SJSA1 (cell line): ENCODE results near the gene DNAI2. TPM values are rescaled to one million over a fixed set of nuclear protein-coding genes. Genes with fewer than 3 reads are reported as not detected.

ENCODE experiments used
- DNase-seq, 2 experiments: peaks; one replicate each; pipeline ENCODE4 v3.0.0-alpha.2; 2015 to 2020; ENCODE audit warnings: low spot score in 2 of 2, low read depth in 1 of 2
- H3K27ac ChIP-seq: fragments of 250-450 bp; sonication (Bioruptor Pico); 2 replicates; pipeline ENCODE4 v1.5.1; 2020; ENCODE audit warnings: mild to moderate bottlenecking, moderate library complexity
- H3K27me3 ChIP-seq: fragments of 250-450 bp; sonication (Bioruptor Pico); replicated peaks from 2 replicates; pipeline ENCODE4 v1.5.1; 2020; ENCODE audit warnings: mild to moderate bottlenecking, moderate library complexity
- H3K36me3 ChIP-seq: fragments of 250-450 bp; sonication (Bioruptor Pico); 2 replicates; pipeline ENCODE4 v1.5.1; 2020; ENCODE audit warnings: mild to moderate bottlenecking
- H3K4me1 ChIP-seq: fragments of 250-450 bp; sonication (Bioruptor Pico); replicated peaks from 2 replicates; pipeline ENCODE4 v1.6.1; 2021; ENCODE audit warnings: mild to moderate bottlenecking
- H3K4me3 ChIP-seq: fragments of 250-450 bp; sonication (Bioruptor Pico); 2 replicates; pipeline ENCODE4 v1.5.1; 2020; ENCODE audit warnings: mild to moderate bottlenecking
- H3K9me3 ChIP-seq: fragments of 250-450 bp; sonication (Bioruptor Pico); replicated peaks from 2 replicates; pipeline ENCODE4 v1.5.1; 2020; ENCODE audit warnings: mild to moderate bottlenecking
- total RNA-seq: library from RNA; depleted of rRNA; stranded (reverse); fragments of >200 nt; shearing (Covaris generic); gene quantifications from 2 replicates; pipeline ENCODE4 v1.2.3, GENCODE V29; 2014

The DNAI2 gene
- total RNA-seq, 1 experiment from 2014 or later, result not detected

DNA sequence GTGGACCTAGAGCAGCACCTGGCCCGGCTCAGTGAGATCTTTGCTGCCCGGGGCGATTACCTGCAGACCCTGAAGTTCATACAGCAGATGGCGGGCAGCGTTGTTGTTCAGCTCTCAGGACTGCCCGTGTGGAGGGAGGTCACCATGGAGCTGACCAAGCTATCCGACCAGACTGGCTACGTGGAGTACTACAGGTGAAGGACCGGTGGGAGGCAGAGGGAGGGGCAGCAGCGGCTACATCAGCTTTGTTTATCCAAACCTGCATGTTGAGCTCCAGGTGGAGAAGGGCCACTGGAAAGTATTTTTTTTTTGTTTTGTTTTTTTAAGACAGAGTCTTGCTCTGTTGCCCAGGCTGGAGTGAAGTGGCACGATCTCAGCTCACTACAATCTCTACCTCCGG, 36.7 kb upstream of the DNAI2 start:
- Histone ChIP-seq H3K4me3 (no peak overlapping the region), H3K4me1 (no peaks in the 10 kb centered on the region), H3K27me3 (peaks cover 64% of the 10 kb centered on the region), H3K9me3 (no peaks in the 10 kb centered on the region), H3K36me3 (no peaks in the 10 kb centered on the region), H3K27ac (no peak overlapping the region)
- no peak for DNase-seq

DNA sequence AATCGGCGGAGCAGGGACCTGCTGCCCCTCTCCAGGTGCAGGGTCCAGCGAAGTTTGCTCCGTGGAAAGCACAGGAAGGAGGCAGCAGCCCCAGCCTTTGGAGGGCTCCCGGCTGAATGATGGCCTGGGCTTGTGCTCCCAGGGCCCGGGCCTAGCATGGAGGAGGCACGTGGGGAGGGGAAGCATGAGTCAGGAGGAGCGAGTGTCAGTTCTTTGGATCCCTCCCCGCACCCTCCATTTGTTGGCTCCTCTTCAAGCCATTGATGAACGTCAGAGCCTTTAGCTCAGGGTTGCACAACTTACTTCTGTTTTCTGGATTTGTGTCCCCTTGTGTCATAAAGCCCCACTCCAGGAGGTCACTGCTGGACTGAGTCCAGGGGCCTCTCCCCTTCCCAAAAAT, 34.9 kb upstream of the DNAI2 start:
- H3K36me3 ChIP-seq, result no peaks in the 10 kb centered on the region
- H3K27me3 ChIP-seq, result peaks cover 51% of the 10 kb centered on the region
- no peaks in the 10 kb centered on the region for H3K4me1 ChIP-seq
- DNase-seq, result no peak
- H3K4me3 ChIP-seq, result no peak overlapping the region
- H3K9me3 ChIP-seq, result no peaks in the 10 kb centered on the region
- no peak overlapping the region for H3K27ac ChIP-seq

DNA sequence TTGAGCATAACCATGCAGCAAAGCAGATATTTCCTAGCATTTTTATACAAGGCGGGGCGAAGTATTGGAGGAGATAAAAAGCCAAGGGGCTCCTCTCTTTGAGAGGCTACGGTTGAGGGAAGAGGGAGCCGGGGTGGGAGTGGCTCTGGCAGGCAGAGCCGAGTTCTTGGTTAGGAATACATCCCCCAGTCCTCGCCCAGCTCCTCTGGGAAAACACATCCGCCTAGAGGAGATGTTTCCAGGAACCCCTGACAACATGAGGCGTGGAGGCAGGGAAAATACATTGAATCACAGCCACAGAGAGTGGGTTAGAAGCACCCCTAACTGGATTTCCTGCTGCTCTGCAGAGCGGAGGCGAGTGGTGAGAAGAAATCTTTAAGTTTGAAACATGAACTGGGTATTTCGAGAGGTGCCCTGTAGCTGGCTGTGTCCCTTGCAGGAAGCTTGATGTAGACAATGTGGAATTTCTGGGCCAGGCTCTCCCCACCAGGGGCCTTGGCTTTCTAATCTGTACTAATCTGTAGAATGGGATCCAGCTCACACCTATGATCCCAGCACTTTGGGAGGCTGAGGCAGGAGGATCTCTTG, 33.3 kb upstream of the DNAI2 start:
- no peak overlapping the region for H3K27ac ChIP-seq
- H3K9me3 ChIP-seq, result no peaks in the 10 kb centered on the region
- H3K36me3 ChIP-seq, result no peaks in the 10 kb centered on the region
- no peaks in the 10 kb centered on the region for H3K4me1 ChIP-seq
- no peak overlapping the region for H3K4me3 ChIP-seq
- H3K27me3 ChIP-seq, result peaks cover 47% of the 10 kb centered on the region
- no peak for DNase-seq

DNA sequence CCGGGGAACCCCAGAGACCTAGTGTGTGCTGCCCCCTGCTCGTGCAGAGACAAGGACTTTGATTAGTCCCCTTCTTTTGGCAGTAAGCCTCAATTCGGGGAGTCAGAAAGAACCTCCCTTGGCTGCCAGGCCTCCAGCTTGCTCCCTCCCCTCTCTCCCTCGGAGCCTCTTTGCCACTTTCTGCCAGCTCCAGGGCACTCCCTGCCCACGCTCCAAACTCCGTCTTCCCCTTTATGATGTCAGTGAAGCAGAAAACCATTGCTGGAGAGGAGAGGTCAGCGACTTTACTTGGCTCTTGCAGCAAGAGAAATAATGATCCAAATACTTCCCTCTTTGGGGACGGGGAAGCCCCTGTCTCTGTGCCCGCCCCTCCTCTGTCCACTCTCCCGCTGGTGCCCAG, 32.6 kb upstream of the DNAI2 start:
- DNase-seq, result no peak
- Histone ChIP-seq H3K36me3 (no peaks in the 10 kb centered on the region), H3K4me1 (no peaks in the 10 kb centered on the region), H3K4me3 (no peak overlapping the region), H3K9me3 (0 out of 2 replicates have a peak, but pooled peaks cover 1% of the 10 kb centered on the region), H3K27ac (no peak overlapping the region), H3K27me3 (peaks cover 48% of the 10 kb centered on the region)

DNA sequence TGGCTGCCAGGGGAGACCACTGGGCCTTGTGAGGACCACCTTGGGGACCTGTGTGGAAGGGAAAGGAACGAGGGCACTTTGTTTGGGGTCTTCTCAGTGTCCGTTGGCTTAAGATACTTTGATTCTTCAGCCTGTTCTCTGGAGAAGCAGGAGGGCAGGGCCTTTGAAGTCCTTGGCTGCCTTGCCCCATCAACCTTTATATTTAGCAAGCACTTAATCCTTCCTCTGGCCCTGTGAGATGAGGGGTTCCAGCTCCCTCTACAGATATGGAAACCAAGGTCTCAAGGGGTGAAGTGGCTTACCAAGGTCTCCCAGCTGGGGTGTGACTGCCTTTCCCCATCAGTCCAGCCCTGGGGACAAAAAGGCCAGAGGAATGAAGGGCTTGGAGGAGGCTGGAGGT, 32.2 kb upstream of the DNAI2 start:
- H3K36me3 ChIP-seq, result no peaks in the 10 kb centered on the region
- DNase-seq, result no peak
- no peak overlapping the region for H3K27ac ChIP-seq
- H3K9me3 ChIP-seq, result 0 out of 2 replicates have a peak, but pooled peaks cover 5% of the 10 kb centered on the region
- H3K27me3 ChIP-seq, result peaks cover 51% of the 10 kb centered on the region
- H3K4me1 ChIP-seq, result no peaks in the 10 kb centered on the region
- no peak overlapping the region for H3K4me3 ChIP-seq

DNA sequence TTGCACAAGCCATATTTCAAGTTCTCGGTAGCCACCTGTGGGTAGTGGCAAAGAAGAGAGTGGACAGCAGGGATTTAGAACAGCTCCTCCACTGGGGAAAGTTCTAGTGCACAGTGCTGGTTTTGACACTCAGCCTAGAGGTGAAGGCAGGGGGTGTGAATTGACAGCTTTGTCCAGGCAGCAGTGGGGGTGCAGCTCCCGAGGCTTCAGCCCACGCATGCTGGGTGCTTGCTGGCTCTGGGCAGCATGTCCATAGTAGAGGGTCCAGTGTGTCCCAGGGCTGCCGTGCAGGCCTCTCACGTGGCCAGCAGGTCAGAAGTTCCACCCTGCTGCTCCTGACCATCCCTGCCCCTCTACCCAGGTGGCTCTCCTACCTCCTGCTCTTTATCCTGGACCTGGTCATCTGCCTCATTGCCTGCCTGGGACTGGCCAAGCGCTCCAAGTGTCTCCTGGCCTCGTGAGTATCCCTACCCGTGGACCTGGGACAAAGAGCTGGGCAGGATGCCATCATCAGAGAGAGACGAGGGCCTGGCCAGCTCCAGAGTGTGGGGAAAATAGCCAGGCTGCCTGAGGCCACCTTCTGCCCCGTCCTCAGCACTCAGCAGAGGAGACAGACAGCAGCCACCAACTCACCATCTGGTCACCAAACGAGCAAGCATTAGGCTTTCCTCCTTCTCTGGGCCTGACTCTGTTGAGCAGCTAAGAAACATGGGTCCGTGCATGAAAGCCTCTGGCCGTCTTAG, 30.9 kb upstream of the DNAI2 start:
- DNase-seq, result no peak
- no peak overlapping the region for H3K27ac ChIP-seq

DNA sequence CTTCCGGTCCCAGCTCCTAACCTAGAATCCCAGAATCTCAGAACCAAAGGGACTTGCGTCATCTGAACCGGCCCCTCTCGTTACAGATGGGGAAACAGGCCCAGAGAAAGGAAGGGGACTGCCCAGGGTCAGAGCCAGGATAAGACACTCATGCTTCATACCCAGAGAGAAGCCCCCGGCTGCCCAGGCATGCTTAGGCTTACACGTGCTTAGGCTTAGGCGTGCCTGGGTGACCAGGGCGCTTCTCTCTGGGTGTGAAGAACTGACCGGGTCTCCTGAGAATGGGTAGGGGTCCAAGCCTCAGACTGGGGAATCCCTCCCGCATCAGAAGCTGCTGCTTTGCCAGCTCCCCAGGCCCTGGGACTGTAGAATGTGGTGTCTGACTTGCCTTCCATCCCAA, 29.9 kb upstream of the DNAI2 start:
- Histone ChIP-seq H3K4me3 (no peak overlapping the region), H3K27ac (no peak overlapping the region), H3K36me3 (no peaks in the 10 kb centered on the region), H3K27me3 (peaks cover 57% of the 10 kb centered on the region), H3K9me3 (0 out of 2 replicates have a peak, but pooled peaks cover 5% of the 10 kb centered on the region), H3K4me1 (no peaks in the 10 kb centered on the region)
- no peak for DNase-seq

More for the DNA sequence above, 30.9 kb upstream of the DNAI2 start:
- no peaks in the 10 kb centered on the region for H3K4me1 ChIP-seq
- no peak overlapping the region for H3K4me3 ChIP-seq
- peaks cover 52% of the 10 kb centered on the region for H3K27me3 ChIP-seq
- H3K9me3 ChIP-seq, result 0 out of 2 replicates have a peak, but pooled peaks cover 5% of the 10 kb centered on the region
- no peaks in the 10 kb centered on the region for H3K36me3 ChIP-seq

DNA sequence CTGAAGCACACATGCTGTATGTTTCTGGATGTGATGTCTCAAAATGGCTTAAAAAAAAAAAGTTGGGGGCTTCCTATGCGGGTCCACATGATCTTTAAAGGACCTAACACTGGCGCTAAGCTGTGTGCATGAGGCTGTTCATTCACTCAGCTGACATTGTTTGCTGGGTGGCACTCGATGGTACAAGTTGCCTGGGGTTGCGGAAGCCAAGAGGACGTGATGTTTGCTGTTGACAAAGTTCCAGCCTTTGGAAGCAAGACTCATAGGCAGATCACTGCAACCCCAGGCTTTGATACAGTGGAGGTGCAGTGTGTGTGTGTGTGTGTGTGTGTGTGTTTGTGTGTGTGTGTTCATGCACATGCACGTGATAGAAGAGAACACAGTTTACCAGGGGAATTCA, 29.5 kb upstream of the DNAI2 start:
- no peak for DNase-seq
- Histone ChIP-seq H3K9me3 (0 out of 2 replicates have a peak, but pooled peaks cover 5% of the 10 kb centered on the region), H3K4me3 (no peak overlapping the region)

DNA sequence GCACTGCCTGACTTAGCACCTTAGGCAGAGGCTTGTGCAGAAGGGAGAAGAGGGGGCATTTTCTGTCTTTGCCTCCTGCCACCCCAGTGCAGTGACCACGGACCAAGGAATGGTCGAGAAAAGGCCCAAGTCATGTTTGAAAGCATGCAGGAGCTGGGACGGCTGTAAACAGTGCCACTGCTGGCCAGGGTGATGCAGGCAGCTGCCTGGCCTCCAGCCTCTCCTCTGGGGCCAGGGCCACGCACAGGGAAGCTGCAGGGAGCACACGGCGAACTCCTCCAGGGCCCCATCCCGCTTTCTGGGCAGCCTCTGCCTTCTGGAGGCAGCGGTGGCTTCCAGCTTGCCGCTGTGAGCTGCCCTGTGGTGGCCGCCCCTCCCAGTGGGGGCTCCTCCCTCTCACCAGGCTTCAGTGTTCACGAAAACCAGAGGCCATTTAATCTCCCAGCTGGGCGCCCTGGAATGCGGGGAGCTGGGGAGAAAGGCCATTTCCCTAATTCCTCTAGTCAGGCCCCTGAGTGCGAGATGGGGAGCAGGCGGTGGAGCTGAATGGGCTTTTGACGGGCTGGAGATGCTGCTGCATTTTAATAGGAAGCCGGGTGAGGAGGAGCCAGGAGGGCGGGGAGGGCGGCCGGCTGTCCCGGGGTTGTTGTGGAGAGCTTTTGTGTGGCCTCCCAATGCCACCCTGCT, 28.7 kb upstream of the DNAI2 start:
- H3K27me3 ChIP-seq, result peaks cover 57% of the 10 kb centered on the region
- DNase-seq, result no peak
- H3K4me3 ChIP-seq, result no peak overlapping the region
- no peaks in the 10 kb centered on the region for H3K4me1 ChIP-seq
- no peak overlapping the region for H3K27ac ChIP-seq
- H3K9me3 ChIP-seq, result 0 out of 2 replicates have a peak, but pooled peaks cover 5% of the 10 kb centered on the region
- H3K36me3 ChIP-seq, result no peaks in the 10 kb centered on the region

More for the DNA sequence above, 29.5 kb upstream of the DNAI2 start:
- H3K27me3 ChIP-seq, result peaks cover 53% of the 10 kb centered on the region
- H3K27ac ChIP-seq, result no peak overlapping the region
- H3K4me1 ChIP-seq, result no peaks in the 10 kb centered on the region
- H3K36me3 ChIP-seq, result no peaks in the 10 kb centered on the region

DNA sequence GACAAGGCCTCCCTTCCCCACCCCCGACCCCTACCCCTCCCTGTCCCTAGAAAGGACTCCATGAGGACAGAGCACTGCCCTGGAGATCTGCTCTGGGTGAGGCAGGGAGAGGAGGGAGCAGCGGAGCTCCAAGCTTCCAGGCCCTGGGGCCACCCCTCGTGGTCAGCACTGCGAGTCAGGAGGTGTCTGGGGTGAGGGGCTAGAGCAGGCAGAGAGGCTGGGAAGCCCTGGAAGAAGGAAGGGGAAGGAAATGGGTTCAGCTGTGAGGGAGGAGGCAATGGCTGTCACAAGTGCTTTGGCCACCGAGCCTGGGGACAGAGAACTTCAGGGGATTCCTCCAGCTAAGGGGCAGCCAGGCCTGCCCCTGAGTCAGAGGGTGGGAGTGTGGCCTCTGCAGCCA, 28.2 kb upstream of the DNAI2 start:
- H3K27me3 ChIP-seq, result peaks cover 53% of the 10 kb centered on the region
- no peak for DNase-seq
- H3K4me1 ChIP-seq, result no peaks in the 10 kb centered on the region
- H3K27ac ChIP-seq, result no peak overlapping the region
- H3K4me3 ChIP-seq, result no peak overlapping the region
- 0 out of 2 replicates have a peak, but pooled peaks cover 5% of the 10 kb centered on the region for H3K9me3 ChIP-seq
- H3K36me3 ChIP-seq, result no peaks in the 10 kb centered on the region

DNA sequence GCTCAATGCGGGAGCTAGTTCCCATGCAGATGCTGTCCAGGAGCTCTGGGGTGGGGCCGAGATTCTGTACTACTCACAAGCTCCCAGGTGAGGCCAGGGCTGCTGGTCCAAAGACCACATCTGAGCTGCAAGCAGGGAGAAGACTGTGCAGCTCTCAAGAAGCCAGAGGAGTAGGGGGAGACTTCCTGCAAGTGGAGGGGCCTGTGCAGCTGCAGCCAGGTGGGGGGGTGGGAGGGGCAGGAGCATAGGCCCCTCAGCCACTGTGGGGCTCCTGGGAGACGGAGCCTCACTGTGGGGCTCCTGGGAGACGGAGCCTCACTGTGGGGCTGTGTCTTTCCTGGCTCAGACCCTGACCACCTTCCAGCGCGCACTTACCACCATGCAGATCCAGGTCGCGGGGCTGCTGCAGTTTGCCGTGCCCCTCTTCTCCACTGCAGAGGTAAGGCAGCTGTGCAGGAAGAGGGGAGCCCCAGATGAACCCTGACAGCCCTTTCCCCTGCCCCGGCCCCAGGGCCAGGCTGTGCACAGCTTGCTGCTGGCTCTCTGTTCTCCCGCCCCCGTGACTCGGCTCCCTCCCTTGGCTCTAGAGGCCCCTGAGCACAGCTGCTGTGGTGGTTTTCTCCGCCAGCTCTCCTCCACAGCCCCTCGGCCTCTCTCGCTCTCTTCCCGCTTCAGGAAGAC, 24.3 kb upstream of the DNAI2 start:
- H3K4me3 ChIP-seq, result no peak overlapping the region
- no peak for DNase-seq
- 0 out of 2 replicates have a peak, but pooled peaks cover 5% of the 10 kb centered on the region for H3K9me3 ChIP-seq
- peaks cover 49% of the 10 kb centered on the region for H3K27me3 ChIP-seq
- no peak overlapping the region for H3K27ac ChIP-seq
- no peaks in the 10 kb centered on the region for H3K4me1 ChIP-seq
- no peaks in the 10 kb centered on the region for H3K36me3 ChIP-seq

DNA sequence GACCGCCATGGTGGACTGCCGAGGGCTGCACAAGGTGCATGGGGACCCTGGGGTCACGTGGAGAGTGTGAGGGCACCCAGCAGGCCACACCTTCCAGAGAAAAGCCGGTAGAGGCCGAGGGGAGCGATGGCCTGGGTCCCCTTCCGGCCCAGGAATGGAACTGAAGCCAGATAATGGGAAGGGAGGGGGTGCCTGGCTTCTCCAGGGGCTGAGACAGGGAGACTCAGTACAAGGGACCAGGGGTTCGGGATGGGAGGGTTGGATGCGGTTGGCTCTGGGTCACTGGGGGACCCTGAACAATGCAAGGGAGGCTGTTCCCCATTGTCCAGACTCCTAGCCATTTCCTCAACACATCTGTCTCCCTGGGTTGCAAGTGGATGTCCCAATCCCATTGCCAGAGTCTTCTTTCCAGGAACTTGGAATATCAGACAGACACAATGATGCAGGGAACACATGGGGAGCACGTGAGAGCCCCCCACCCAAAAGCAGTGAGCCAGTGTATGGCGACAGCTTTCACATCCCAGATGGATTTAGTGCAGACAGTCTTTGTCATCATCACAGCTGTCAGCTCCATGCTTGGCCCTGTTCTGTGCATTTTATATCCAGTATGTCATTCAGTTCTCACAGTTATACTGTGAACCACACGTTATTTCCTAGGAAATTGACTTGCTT, 23.6 kb upstream of the DNAI2 start:
- H3K9me3 ChIP-seq, result 0 out of 2 replicates have a peak, but pooled peaks cover 5% of the 10 kb centered on the region
- H3K27ac ChIP-seq, result no peak overlapping the region
- H3K27me3 ChIP-seq, result peaks cover 42% of the 10 kb centered on the region
- DNase-seq, result no peak
- H3K4me1 ChIP-seq, result no peaks in the 10 kb centered on the region
- no peak overlapping the region for H3K4me3 ChIP-seq
- no peaks in the 10 kb centered on the region for H3K36me3 ChIP-seq

DNA sequence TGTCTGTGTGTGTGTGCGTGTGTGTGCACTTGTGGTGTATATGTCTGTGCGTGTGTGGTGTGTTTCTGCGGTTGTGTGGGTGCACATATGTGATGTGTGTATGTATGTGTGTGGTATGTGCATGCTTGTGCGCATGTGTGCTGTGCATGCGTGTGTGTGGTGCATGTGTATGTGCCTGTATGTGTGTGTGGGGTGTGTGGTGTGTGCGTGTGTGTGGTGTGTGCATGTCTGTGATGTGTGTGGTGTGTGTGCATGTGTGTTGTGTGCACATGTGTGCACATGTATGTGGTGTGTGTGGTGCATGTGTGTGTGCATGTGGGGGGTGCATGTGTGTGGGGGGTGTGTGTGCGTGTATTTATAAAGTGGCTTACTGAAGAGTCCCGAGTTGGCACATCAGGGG, 23.0 kb upstream of the DNAI2 start:
- H3K27ac ChIP-seq, result no peak overlapping the region
- H3K9me3 ChIP-seq, result 0 out of 2 replicates have a peak, but pooled peaks cover 5% of the 10 kb centered on the region
- DNase-seq, result no peak
- no peak overlapping the region for H3K4me3 ChIP-seq
- H3K27me3 ChIP-seq, result peaks cover 38% of the 10 kb centered on the region
- no peaks in the 10 kb centered on the region for H3K4me1 ChIP-seq
- H3K36me3 ChIP-seq, result no peaks in the 10 kb centered on the region
